Measurements from ENCODE around the gene P3R3URF. TPM values are rescaled to one million over a fixed set of nuclear protein-coding genes. Genes with fewer than 3 reads are reported as not detected.

P3R3URF gene
- total RNA-seq, 1 experiment from 2014 or later: not detected

DNA sequence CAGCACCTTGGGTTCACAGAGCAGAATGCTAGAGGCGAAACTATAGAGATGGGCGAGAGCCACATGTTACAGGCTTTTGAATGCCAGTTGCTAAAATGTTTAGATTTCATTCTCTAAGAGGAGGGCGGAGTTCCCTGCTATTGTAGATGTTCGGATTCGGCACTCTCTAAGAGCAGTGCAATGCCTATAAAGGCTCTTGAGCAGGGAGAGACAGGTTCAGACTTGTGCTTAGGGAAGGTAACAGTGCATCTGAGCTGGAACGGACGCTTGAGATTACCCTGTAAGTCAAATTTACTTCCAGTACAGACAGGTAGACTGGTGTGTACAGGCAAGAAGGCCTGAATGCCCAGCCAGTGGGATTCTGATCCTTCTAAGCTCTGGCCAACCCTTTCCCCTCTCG is 42.2 kb upstream of the P3R3URF start:
- Histone ChIP-seq H3K27me3 (ENCODE audit: insufficient read depth, low read depth) (no peaks in the 10 kb centered on the region), H3K4me2 (no peak overlapping the region), H3K27ac (no peak overlapping the region), H3K36me3 (ENCODE audit: low read depth) (no peaks in the 10 kb centered on the region), H3K4me3 (no peak overlapping the region), H4K20me1 (ENCODE audit: insufficient read depth) (no peaks in the 10 kb centered on the region), H3K9me3 (ENCODE audit: insufficient read depth, low read depth) (no peaks in the 10 kb centered on the region), H3K79me2 (ENCODE audit: low read depth) (no peaks in the 10 kb centered on the region), H3K4me1 (replicated peaks; ENCODE audit: insufficient read depth) (peaks cover 5% of the 10 kb centered on the region), H2AFZ (no peak overlapping the region), H3K9me2 (ENCODE audit: insufficient read depth) (no peaks in the 10 kb centered on the region), H3F3A (ENCODE audit: insufficient read depth, low read depth) (peaks cover 9% of the 10 kb centered on the region; the same call in 1 of the 2 replicates)
- ChIA-PET POLR2A (ENCODE audit: unreplicated experiment) (no interaction called here), CTCF (no interaction called here)
- no peak for DNase-seq
- TF ChIP-seq, protein P1, sequence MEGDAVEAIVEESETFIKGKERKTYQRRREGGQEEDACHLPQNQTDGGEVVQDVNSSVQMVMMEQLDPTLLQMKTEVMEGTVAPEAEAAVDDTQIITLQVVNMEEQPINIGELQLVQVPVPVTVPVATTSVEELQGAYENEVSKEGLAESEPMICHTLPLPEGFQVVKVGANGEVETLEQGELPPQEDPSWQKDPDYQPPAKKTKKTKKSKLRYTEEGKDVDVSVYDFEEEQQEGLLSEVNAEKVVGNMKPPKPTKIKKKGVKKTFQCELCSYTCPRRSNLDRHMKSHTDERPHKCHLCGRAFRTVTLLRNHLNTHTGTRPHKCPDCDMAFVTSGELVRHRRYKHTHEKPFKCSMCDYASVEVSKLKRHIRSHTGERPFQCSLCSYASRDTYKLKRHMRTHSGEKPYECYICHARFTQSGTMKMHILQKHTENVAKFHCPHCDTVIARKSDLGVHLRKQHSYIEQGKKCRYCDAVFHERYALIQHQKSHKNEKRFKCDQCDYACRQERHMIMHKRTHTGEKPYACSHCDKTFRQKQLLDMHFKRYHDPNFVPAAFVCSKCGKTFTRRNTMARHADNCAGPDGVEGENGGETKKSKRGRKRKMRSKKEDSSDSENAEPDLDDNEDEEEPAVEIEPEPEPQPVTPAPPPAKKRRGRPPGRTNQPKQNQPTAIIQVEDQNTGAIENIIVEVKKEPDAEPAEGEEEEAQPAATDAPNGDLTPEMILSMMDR (conservative IDR thresholded peaks at IDR 0.05): no peak
- TF ChIP-seq EZH2 (IDR thresholded peaks at IDR 0.05; ENCODE audit: low read depth): no peak
- no TSS peak for BruUV-seq (replicated peaks)
- intact Hi-C loops (cut with micrococcal nuclease; ENCODE audit: unreplicated experiment): no loop called here

DNA sequence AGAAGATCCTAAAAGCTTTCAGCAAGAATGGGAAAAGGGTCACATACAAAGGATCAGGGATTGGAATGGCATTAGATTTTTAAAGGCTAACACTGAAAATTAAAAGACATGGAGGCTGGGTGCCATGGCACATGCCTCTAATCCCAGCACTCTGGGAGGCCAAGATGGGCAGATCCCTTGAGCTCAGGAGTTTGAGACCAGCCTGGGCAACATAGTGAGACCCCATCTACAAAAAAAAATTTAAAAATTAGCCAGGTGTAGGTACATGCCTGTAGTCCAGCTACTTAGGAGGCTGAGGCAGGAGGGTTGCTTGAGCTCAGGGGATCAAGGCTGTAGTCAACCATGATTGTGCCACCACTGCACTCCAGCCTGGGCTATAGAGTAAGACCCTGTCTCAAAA is 39.2 kb upstream of the P3R3URF start:
- ChIA-PET CTCF (no interaction called here), POLR2A (ENCODE audit: unreplicated experiment) (no interaction called here)
- Histone ChIP-seq H2AFZ (no peak overlapping the region), H3K27ac (no peak overlapping the region), H4K20me1 (ENCODE audit: insufficient read depth) (no peaks in the 10 kb centered on the region), H3K4me3 (no peak overlapping the region), H3K4me1 (replicated peaks; ENCODE audit: insufficient read depth) (peaks cover 7% of the 10 kb centered on the region; the same call in 1 of the 2 replicates), H3K79me2 (ENCODE audit: low read depth) (no peaks in the 10 kb centered on the region), H3K4me2 (no peak overlapping the region), H3K36me3 (ENCODE audit: low read depth) (no peaks in the 10 kb centered on the region), H3K9me2 (ENCODE audit: insufficient read depth) (no peaks in the 10 kb centered on the region), H3F3A (ENCODE audit: insufficient read depth, low read depth) (peaks cover 3% of the 10 kb centered on the region; the same call in 1 of the 2 replicates), H3K9me3 (ENCODE audit: insufficient read depth, low read depth) (no peaks in the 10 kb centered on the region), H3K27me3 (ENCODE audit: insufficient read depth, low read depth) (no peaks in the 10 kb centered on the region)
- DNase-seq: no peak
- BruUV-seq (replicated peaks): no TSS peak
- intact Hi-C loops (cut with micrococcal nuclease; ENCODE audit: unreplicated experiment): no loop called here
- no peak for TF ChIP-seq EZH2 (IDR thresholded peaks at IDR 0.05; ENCODE audit: low read depth)
- TF ChIP-seq, protein P1 (conservative IDR thresholded peaks at IDR 0.05): no peak

DNA sequence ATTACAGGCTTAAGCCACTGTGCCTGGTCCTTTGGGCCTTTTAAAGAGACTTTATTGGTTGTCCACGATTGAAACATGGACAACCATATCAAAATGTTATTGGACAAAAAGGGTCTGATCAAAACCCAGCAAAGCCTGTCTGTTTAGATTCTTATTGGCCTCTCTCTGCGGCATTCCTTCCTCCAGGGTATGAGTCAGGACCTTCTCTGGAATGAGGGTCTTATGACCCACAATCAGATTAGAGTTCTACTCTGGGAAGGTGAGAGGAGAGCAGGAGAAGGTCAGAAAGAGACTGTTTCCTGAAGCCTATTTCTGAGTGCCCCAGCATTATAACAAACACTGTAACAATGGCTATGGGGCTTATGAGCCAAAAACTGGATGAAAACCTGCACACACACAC is 34.8 kb upstream of the P3R3URF start:
- intact Hi-C loops (cut with micrococcal nuclease; ENCODE audit: unreplicated experiment): no loop called here
- Histone ChIP-seq H3F3A (ENCODE audit: insufficient read depth, low read depth) (peaks cover 3% of the 10 kb centered on the region; the same call in 1 of the 2 replicates), H2AFZ (no peak overlapping the region; the same call in 1 of the 2 replicates), H3K4me2 (no peak overlapping the region), H4K20me1 (ENCODE audit: insufficient read depth) (no peaks in the 10 kb centered on the region), H3K36me3 (ENCODE audit: low read depth) (no peaks in the 10 kb centered on the region), H3K79me2 (ENCODE audit: low read depth) (no peaks in the 10 kb centered on the region), H3K9me3 (ENCODE audit: insufficient read depth, low read depth) (no peaks in the 10 kb centered on the region), H3K9me2 (ENCODE audit: insufficient read depth) (no peaks in the 10 kb centered on the region), H3K4me3 (no peak overlapping the region), H3K4me1 (replicated peaks; ENCODE audit: insufficient read depth) (peaks cover 8% of the 10 kb centered on the region; the same call in 1 of the 2 replicates), H3K27me3 (ENCODE audit: insufficient read depth, low read depth) (no peaks in the 10 kb centered on the region), H3K27ac (no peak overlapping the region)
- CTCF ChIA-PET: interaction anchor here (1.8 kb wide), 1 partner anchor 12 kb away, joined by 6 read pairs; no protein-coding TSS in a partner anchor
- no peak for TF ChIP-seq EZH2 (IDR thresholded peaks at IDR 0.05; ENCODE audit: low read depth)
- TF ChIP-seq, protein P1 (conservative IDR thresholded peaks at IDR 0.05): no peak
- BruUV-seq (replicated peaks): no TSS peak
- POLR2A ChIA-PET (ENCODE audit: unreplicated experiment): interaction anchor here (0.6 kb wide), 1 partner anchor 12 kb away, joined by 7 read pairs; no protein-coding TSS in a partner anchor
- DNase-seq: no peak
